ENCODE measurements around the gene KIAA0825. TPM values are rescaled to one million over a fixed set of nuclear protein-coding genes. Genes with fewer than 3 reads are reported as not detected.

KIAA0825 gene
- polyA plus RNA-seq, 1 of the 3 experiments (the other 2 are of a cell fraction): 0.61 TPM

- peak; percentile 91 for DNase-seq
- POLR2A ChIA-PET: interaction anchor here (0.6 kb wide), 1 partner anchor 12 kb away, joined by 3 read pairs; no protein-coding TSS in a partner anchor
- CTCF ChIA-PET: interaction anchor here (1.0 kb wide), 1 partner anchor 13 kb away, joined by 3 read pairs; no protein-coding TSS in a partner anchor
- Histone ChIP-seq H3K9ac (peak overlapping the region; percentile 76), H2AFZ (ENCODE audit: low read depth) (peak overlapping the region; percentile 91), H4K20me1 (ENCODE audit: insufficient read depth) (no peaks in the 10 kb centered on the region), H3K9me2 (no peaks in the 10 kb centered on the region), H3K36me3 (replicated peaks in 1 of 2; ENCODE audit: control insufficient read depth in 1 of 2, insufficient read depth in 2 of 2, low read length in 1 of 2) (peaks cover 0 to 7% of the 10 kb centered on the region in 2 experiments), H3K27ac (ENCODE audit: low read depth in 2 of 2, low read length in 1 of 2) (peak overlapping the region; percentile 68 to 92), H3F3A (replicated peaks; ENCODE audit: insufficient read depth) (no peaks in the 10 kb centered on the region), H3K4me3 (ENCODE audit: low read depth in 2 of 2, low read length in 1 of 2) (peak overlapping the region; percentile 84 to 87), H3K4me2 (peak overlapping the region; percentile 82), H3K9me3 (no peaks in the 10 kb centered on the region), H3K27me3 (ENCODE audit: insufficient read depth) (no peaks in the 10 kb centered on the region), H3K4me1 (ENCODE audit: control insufficient read depth in 1 of 2, insufficient read depth in 2 of 2, low read depth in 1 of 2, low read length in 1 of 2) (peaks cover 0 to 4% of the 10 kb centered on the region in 2 experiments; a peak in 2 of 4 replicates), H3K79me2 (ENCODE audit: insufficient read depth) (peaks cover 32% of the 10 kb centered on the region)
- 8% methylated on average over 26 of the region's 51 CpGs for WGBS (ENCODE audit: low lambda C conversion rate)
- peak; percentile 82 for TF ChIP-seq GABPA (IDR thresholded peaks at IDR 0.05; ENCODE audit: low read depth)
- peak; percentile 92 for TF ChIP-seq MAX (IDR thresholded peaks at IDR 0.05; ENCODE audit: low read depth)
- TF ChIP-seq EP300 (IDR thresholded peaks at IDR 0.05; ENCODE audit: borderline replicate concordance in 1 of 2, low read depth in 1 of 2, low read length in 1 of 2): no peak
- TF ChIP-seq POLR2AphosphoS5 (IDR thresholded peaks at IDR 0.05; ENCODE audit: low read depth, low read length): peak; percentile 84
- TF ChIP-seq CHD2 (IDR thresholded peaks at IDR 0.05; ENCODE audit: low read length, partially characterized antibody): peak; percentile 70
- no peak for TF ChIP-seq RAD21 (IDR thresholded peaks at IDR 0.05; ENCODE audit: low read length)
- TF ChIP-seq TCF12 (IDR thresholded peaks at IDR 0.05): peak; percentile 2; the same call in 1 of the 2 replicates
- peak; percentile 27; the same call in 1 of the 2 replicates for TF ChIP-seq YY1 (IDR thresholded peaks at IDR 0.05; ENCODE audit: low read depth)
- TF ChIP-seq MEF2A (IDR thresholded peaks at IDR 0.05; ENCODE audit: borderline replicate concordance, low read depth): no peak
- no peak for TF ChIP-seq USF2 (IDR thresholded peaks at IDR 0.05; ENCODE audit: borderline replicate concordance, low read depth, low read length)
- TF ChIP-seq RFX5 (IDR thresholded peaks at IDR 0.05; ENCODE audit: low read length): peak; percentile 56; the same call in 1 of the 2 replicates
- TF ChIP-seq ELF1 (IDR thresholded peaks at IDR 0.05): peak; percentile 99
- TF ChIP-seq FOXJ3 (CRISPR knock-in tag; IDR thresholded peaks at IDR 0.05): no peak
- TF ChIP-seq REST (IDR thresholded peaks at IDR 0.05; ENCODE audit: low read depth, low read length): 0 out of 2 replicates have a peak, but pooled peaks have one; percentile 1
- TF ChIP-seq JUND (IDR thresholded peaks at IDR 0.05): no peak
- TF ChIP-seq USF1 (IDR thresholded peaks at IDR 0.05; ENCODE audit: borderline replicate concordance, low read depth): no peak
- TF ChIP-seq TAF1 (IDR thresholded peaks at IDR 0.05; ENCODE audit: borderline replicate concordance, low read depth, low read length): no peak; the same call in 1 of the 2 replicates
- no peak for TF ChIP-seq GATA2 (CRISPR knock-in tag; IDR thresholded peaks at IDR 0.05)
- no peak; the same call in 1 of the 2 replicates for TF ChIP-seq CTCF (IDR thresholded peaks at IDR 0.05)
- no peak for TF ChIP-seq SMC3 (IDR thresholded peaks at IDR 0.05; ENCODE audit: low read depth, low read length)
- TF ChIP-seq FOSL2 (IDR thresholded peaks at IDR 0.05; ENCODE audit: borderline replicate concordance, low read depth): no peak
- peak; percentile 94 for TF ChIP-seq SIN3A (IDR thresholded peaks at IDR 0.05; ENCODE audit: borderline replicate concordance, low read depth, low read length)
- no peak for TF ChIP-seq NRF1 (IDR thresholded peaks at IDR 0.05; ENCODE audit: low read depth, low read length)
- 0 out of 2 replicates have a peak, but pooled peaks have one; percentile 24 for TF ChIP-seq PBX3 (IDR thresholded peaks at IDR 0.05)
These were observed 507.0 kb downstream of the KIAA0825 start for GRCh38 chr5:94111209-94112004.
